Pancreas (tissue), 10 donors: ENCODE data around the gene PPP1R8. TPM values are rescaled to one million over a fixed set of nuclear protein-coding genes. Genes with fewer than 3 reads are reported as not detected.

ENCODE experiments used
- ATAC-seq, 4 donors: fragments of 200-7000 bp; cut with Tn5 transposase; one replicate each; pipeline versions ENCODE4 v1.8.0 to v1.9.1; 2020; ENCODE audit warnings: mild to moderate bottlenecking in 4 of 4, moderate library complexity in 4 of 4
- DNase-seq, 6 donors: peaks; one replicate each; pipeline ENCODE4 v3.0.0-alpha.2; 2020
- FAIRE-seq: peaks from 2 replicates; lab custom pipeline; 2012; peaks lifted over from hg19 to GRCh38; lab: Jason Lieb, UNC
- H3K27ac ChIP-seq, 4 donors: fragments of 200-600 bp; sonication (generic); 1 replicate in 3 of 4; 2 replicates in 1 of 4; pipeline versions ENCODE4 v1.5.0 to v1.8.0; 2020
- H3K27me3 ChIP-seq, 4 donors: fragments of 200-600 bp; one replicate each; pipeline ENCODE4 v1.8.0; 2021
- H3K36me3 ChIP-seq, 3 donors: fragments of 200-600 bp; sonication (generic) in 1 of 3; one replicate each; pipeline versions ENCODE4 v1.5.0 to v1.8.0; 2020 to 2021
- H3K4me1 ChIP-seq, 3 donors: fragments of 200-600 bp; one replicate each; pipeline ENCODE4 v1.8.0; 2021
- H3K4me3 ChIP-seq, 4 donors: fragments of 200-600 bp; sonication (generic) in 2 of 4; one replicate each; pipeline versions ENCODE4 v1.5.0 to v1.8.0; 2020 to 2021
- H3K9me3 ChIP-seq, 4 donors: fragments of 200-600 bp; one replicate each; pipeline ENCODE4 v1.8.0; 2021
- CTCF ChIP-seq, 4 donors: fragments of 200-600 bp; sonication (generic) in 3 of 4; IDR thresholded peaks; one replicate each; pipeline versions ENCODE4 v1.5.0 to v1.8.0; 2021; ENCODE audit warnings: antibody characterized with exemption in 4 of 4
- WGBS, 2 donors: extraction: QIAGEN DNeasy Blood & Tissue Kit; methylation state at CpG; one replicate each; pipeline ENCODE4 v1.1.7; 2013; 5-methylcytosine and 5-hydroxymethylcytosine counted together
- intact Hi-C, 3 donors: fragments of 100-400 bp; cut with DNase I; formaldehyde crosslinking; loops; one replicate each; pipeline versions ENCODE4 v1.11.1 to v1.14.2; 2022
- polyA plus RNA-seq, 2 donors: library from polyadenylated mRNA; stranded (reverse); fragments of 200-250 nt; gene quantifications; one replicate each; pipeline ENCODE4 v1.2.3, GENCODE V29; 2013
- total RNA-seq, 6 donors: library from RNA; stranded (reverse); fragmentation: NEBNext Ultra II Directional in 4 of 6; extraction: Animal tissue kit (Norgen Biotek cat#: 25700) in 4 of 6; gene quantifications; one replicate each; pipeline versions ENCODE4 v1.2.1 to v1.2.4, GENCODE V29; 2021 to 2023
- donor health status: healthy with polysubstance abuse.
- donor health status: DM: no; HTN: no; CAD: no; lungs with moderate emphysema.
- donor health status: DM: no; HTN: no; CAD: no.
- donor health status: control.
- donor health status: control.
- donor health status: Bipolar disorder and iron deficiency.
- donor health status: DM: yes; HTN: yes; CAD: no.
- donor health status: DM: no; HTN: no; CAD: no.
- donor health status: DM: no; HTN: no; CAD: no.
- donor health status: DM: yes; HTN: yes; CAD: no.

PPP1R8 gene
- total and polyA plus RNA-seq, 8 donors = 8.1 to 17.4 (median 11.7) TPM

- intact Hi-C loops = no loop called here
- Histone ChIP-seq H3K4me3 (no peak overlapping the region), H3K4me1 (no peaks in the 10 kb centered on the region), H3K36me3 (no peaks in the 10 kb centered on the region), H3K27me3 (no peaks in the 10 kb centered on the region), H3K27ac (peak overlapping the region in 2 of 4 donors; percentile 55 to 75), H3K9me3 (no peaks in the 10 kb centered on the region)
- DNase-seq (peak in 1 of 6 donors; percentile 41), ATAC-seq (peak in 3 of 4 donors; percentile 14 to 41 (median 23)), FAIRE-seq (no peak)
- 84 to 89% methylated on average over 24 of the region's 24 CpGs for WGBS, 2 donors
- no peak for TF ChIP-seq CTCF (IDR thresholded peaks at IDR 0.05)
Observed at GRCh38 chr1:27884006-27884954, 53.7 kb downstream of the PPP1R8 start.

GRCh38 chr1:27885114-27885528 is 54.5 kb downstream of the PPP1R8 start:
- TF ChIP-seq CTCF (IDR thresholded peaks at IDR 0.05) = no peak
- peak in 3 of 4 donors; percentile 35 to 57 (median 54) for ATAC-seq

GRCh38 chr1:27885621-27886352 is 55.2 kb downstream of the PPP1R8 start:
- Histone ChIP-seq H3K9me3 (no peaks in the 10 kb centered on the region), H3K4me3 (no peak overlapping the region), H3K27me3 (no peaks in the 10 kb centered on the region), H3K4me1 (no peaks in the 10 kb centered on the region), H3K36me3 (no peaks in the 10 kb centered on the region), H3K27ac (peak overlapping the region in 2 of 4 donors; percentile 55 to 75)
- intact Hi-C loops = no loop called here
- FAIRE-seq (no peak), ATAC-seq (peak in 3 of 4 donors; percentile 42 to 60 (median 55)), DNase-seq (no peak)
- TF ChIP-seq CTCF (IDR thresholded peaks at IDR 0.05) = no peak
- WGBS, 2 donors = 84 to 88% methylated on average over 15 of the region's 15 CpGs

More at GRCh38 chr1:27885114-27885528, 54.5 kb downstream of the PPP1R8 start:
- peak in 1 of 6 donors; percentile 30 for DNase-seq
- Histone ChIP-seq H3K4me1 (no peaks in the 10 kb centered on the region), H3K27ac (peak overlapping the region in 2 of 4 donors; percentile 55 to 75), H3K4me3 (no peak overlapping the region), H3K27me3 (no peaks in the 10 kb centered on the region), H3K36me3 (no peaks in the 10 kb centered on the region), H3K9me3 (no peaks in the 10 kb centered on the region)
- intact Hi-C loops = no loop called here
- no peak for FAIRE-seq
- 86 to 88% methylated on average over 8 of the region's 8 CpGs for WGBS, 2 donors

- FAIRE-seq (no peak), ATAC-seq (no peak), DNase-seq (peak in 1 of 6 donors; percentile 8)
- Histone ChIP-seq H3K4me3 (no peak overlapping the region), H3K27me3 (no peaks in the 10 kb centered on the region), H3K9me3 (no peaks in the 10 kb centered on the region), H3K27ac (peak overlapping the region in 2 of 4 donors; percentile 41 to 75), H3K4me1 (no peaks in the 10 kb centered on the region), H3K36me3 (no peaks in the 10 kb centered on the region)
- intact Hi-C loops = no loop called here
- 88 to 95% methylated on average over 2 of the region's 2 CpGs for WGBS, 2 donors
- no peak for TF ChIP-seq CTCF (IDR thresholded peaks at IDR 0.05)
Observed at GRCh38 chr1:27886353-27886679, 55.7 kb downstream of the PPP1R8 start.
